NCI-H1694 treated with DMSO at 0.1 percent for 48 hours (cell line): ENCODE results near the gene LYRM4.

Source experiments
- DNase-seq: peaks from one replicate; lab custom pipeline; 2025; lab: John Stamatoyannopoulos, UW

Gene LYRM4

DNA sequence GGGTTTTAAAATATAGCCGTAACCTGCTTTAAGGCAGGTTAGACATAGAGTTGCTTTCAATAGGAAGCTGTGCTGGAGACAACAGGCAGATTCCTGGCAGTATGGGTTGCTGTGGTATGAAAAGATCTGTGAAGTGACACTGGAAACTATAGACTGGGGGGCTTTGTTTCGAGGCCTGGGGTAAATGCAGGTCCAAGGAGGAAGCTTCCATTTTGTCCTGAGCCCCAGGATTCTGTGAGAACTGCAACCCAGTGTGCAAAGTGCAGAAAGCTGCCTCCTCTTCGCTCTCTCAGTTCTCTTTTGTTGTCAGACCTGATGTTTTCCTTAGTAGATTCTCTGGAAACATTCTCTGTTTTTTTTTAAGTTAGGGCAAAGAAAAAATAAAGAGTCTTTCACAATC is 86.9 kb downstream of the LYRM4 start:
- no peak for DNase-seq

- peak; percentile 15 for DNase-seq
Measured at GRCh38 chr6:5172897-5173474, 87.8 kb downstream of the LYRM4 start.

GRCh38 chr6:5172041-5172653 is 88.6 kb downstream of the LYRM4 start:
- no peak for DNase-seq

GRCh38 chr6:5167501-5167900 is 93.2 kb downstream of the LYRM4 start:
- no peak for DNase-seq

- no peak for DNase-seq
Measured at GRCh38 chr6:5164092-5164491, 96.7 kb downstream of the LYRM4 start.

DNA sequence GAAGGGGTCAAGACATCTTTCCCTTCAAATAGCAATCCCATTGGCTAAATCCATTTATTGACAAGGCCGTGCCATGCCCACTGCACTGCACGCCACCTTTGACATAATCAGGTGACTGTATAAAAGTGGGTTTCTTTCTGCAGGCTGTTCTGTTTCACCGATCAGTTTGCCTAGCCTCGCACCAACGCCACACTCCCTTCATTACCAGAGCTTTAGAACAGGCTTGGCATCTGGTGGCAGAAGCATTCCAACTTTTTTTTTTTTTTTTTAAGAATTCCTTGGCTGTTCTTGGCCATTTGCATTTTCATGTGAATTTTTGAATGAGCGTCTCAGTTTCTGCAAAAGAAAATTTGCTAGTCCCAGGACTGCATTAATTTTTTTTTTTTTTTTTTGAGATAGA is 97.5 kb downstream of the LYRM4 start:
- no peak for DNase-seq

GRCh38 chr6:5162355-5162754 is 98.4 kb downstream of the LYRM4 start:
- no peak for DNase-seq

GRCh38 chr6:5160206-5160605 is 100.5 kb downstream of the LYRM4 start:
- no peak for DNase-seq

DNA sequence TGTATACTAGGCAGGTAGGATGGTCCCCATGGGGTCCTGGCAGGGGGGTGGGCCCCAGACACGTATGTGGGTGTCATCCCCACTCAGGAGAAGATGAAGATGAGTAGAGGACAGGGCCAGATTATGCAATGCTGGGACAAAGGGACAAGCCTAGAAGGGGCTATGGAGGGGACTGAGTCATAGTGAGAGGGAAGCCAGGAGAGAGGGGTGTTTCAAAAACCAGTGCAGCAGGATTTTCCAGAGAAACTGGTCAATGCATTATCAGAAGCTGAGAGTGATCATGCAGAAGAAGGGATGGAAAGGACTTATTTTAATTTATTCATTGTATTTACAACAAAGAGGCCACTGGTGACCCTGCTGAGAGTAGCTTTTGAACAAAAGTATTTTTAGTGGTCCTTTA is 101.6 kb downstream of the LYRM4 start:
- no peak for DNase-seq

- no peak for DNase-seq
Measured at GRCh38 chr6:5158180-5158579, 102.6 kb downstream of the LYRM4 start.

- no peak for DNase-seq
Measured at GRCh38 chr6:5157621-5158138, 103.1 kb downstream of the LYRM4 start.

- no peak for DNase-seq
Measured at GRCh38 chr6:5156627-5157026, 104.1 kb downstream of the LYRM4 start.

- DNase-seq = no peak
Measured at GRCh38 chr6:5155906-5156305, 104.8 kb downstream of the LYRM4 start.

DNA sequence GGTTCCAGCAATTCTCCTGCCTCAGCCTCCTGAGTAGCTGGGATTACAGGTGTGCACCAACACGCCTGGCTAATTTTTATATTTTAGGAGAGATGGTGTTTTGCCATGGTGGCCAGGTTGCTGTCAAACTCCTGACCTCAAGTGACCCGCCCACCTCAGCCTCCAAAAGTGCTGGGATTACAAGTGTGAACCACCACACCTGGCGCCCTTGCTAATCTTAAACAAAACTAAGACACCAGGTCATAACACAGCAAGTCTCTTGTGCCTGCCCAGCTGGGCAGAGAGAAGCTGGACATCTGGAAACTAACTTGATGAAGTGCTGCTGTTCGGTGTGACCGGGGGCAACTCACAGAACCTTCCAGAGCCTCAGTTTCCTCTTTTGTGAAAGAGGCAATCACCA is 107.6 kb downstream of the LYRM4 start:
- no peak for DNase-seq

GRCh38 chr6:5152460-5152859 is 108.3 kb downstream of the LYRM4 start:
- DNase-seq = no peak

GRCh38 chr6:5151955-5152401 is 108.8 kb downstream of the LYRM4 start:
- no peak for DNase-seq

GRCh38 chr6:5151360-5151954 is 109.3 kb downstream of the LYRM4 start:
- no peak for DNase-seq

- no peak for DNase-seq
Measured at GRCh38 chr6:5150551-5151075, 110.1 kb downstream of the LYRM4 start.

GRCh38 chr6:5149891-5150290 is 110.9 kb downstream of the LYRM4 start:
- no peak for DNase-seq

GRCh38 chr6:5149159-5149704 is 111.5 kb downstream of the LYRM4 start:
- DNase-seq = no peak

- DNase-seq = no peak
Measured at GRCh38 chr6:5146398-5146797, 114.4 kb downstream of the LYRM4 start.

- DNase-seq = peak; percentile 56
Measured at GRCh38 chr6:5143634-5144311, 117.0 kb downstream of the LYRM4 start.
